ENCODE data around the gene KIF11. TPM values are rescaled to one million over a fixed set of nuclear protein-coding genes. Genes with fewer than 3 reads are reported as not detected.
"Not testable (repeated sequence)": the region's sequence is repeated elsewhere in the genome, so short reads cannot be mapped to it uniquely, and the experiment has no call there.

The KIF11 gene
- total RNA-seq, 1 experiment from 2014 or later: 37.7 TPM

DNA sequence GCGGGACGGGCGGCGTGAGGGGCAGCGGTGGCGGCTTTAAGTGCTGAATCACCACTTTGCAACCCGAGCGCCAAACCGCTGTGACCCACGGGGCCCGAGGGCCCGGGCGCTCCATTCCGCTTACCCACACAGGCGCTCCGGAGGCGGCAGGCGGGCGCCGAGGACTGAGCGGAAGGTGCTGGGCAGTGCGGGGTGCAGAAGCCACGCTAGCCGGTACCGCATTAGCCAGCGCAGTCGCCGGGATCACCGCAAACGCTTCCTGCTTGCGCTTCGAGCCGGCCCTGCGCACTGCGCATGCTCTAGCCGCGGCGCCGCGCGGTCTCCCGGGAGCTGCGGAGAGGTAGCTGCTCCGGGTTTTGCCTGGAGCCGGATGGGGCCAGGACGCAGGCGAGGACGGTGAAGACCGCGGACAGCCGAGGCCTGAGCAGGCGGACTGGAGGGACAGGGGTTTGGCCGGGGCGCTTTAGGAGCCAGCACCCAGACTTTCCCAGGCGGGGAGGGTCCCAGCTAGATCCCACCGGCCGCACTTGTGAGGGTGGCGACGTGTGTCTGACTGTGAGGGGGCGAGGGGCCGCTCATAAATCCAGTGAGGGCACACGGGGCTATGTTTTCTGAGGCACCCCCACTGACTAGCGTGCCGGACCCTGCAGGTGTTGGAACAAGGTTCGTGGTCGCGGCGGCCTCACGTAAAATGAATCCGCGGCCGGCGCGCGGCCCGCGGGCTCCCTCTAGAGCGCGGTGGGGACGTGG lies 19.0 kb upstream of the KIF11 start, which contains the start of gene IDE:
Gene IDE, minus strand, starts transcription at position 296 of the 750 bp plus-strand sequence. Its CDS starts 74 bp downstream, at position 222.
- Mint-ChIP-seq H3K9me3 (ENCODE audit: unreplicated experiment) (no peaks in the 10 kb centered on the region), H3K4me3 (ENCODE audit: unreplicated experiment) (peak within 1 kb of the TSS; percentile 81), H3K27me3 (ENCODE audit: insufficient read depth, unreplicated experiment) (no peaks in the 10 kb centered on the region), H3K27ac (ENCODE audit: unreplicated experiment) (peak within 1 kb of the TSS; percentile 74), H3K36me3 (ENCODE audit: insufficient read depth, unreplicated experiment) (peaks cover 26% of the 10 kb centered on the region), H3K4me1 (ENCODE audit: low read depth, unreplicated experiment) (peaks cover 30% of the 10 kb centered on the region)
- BruUV-seq (replicated peaks): no TSS peak
- ChIA-PET POLR2A (interaction anchor here (0.5 to 1.4 kb wide), 4 partner anchors 17 to 84 kb away, joined by 3 to 11 read pairs (median 7); no protein-coding TSS in a partner anchor), CTCF (interaction anchor here (0.6 to 4.6 kb wide), 6 partner anchors 17 to 518 kb away, joined by 3 to 85 read pairs (median 4); partner anchors contain the start of genes CPEB3 and MARCHF5)
- Histone ChIP-seq H3K9me3 (no peaks in the 10 kb centered on the region), H3K4me3 (ENCODE audit: low read depth, low read length) (peak within 1 kb of the TSS; percentile 69), H3K27me3 (replicated peaks; ENCODE audit: control insufficient read depth, insufficient read depth, low read length) (no peaks in the 10 kb centered on the region), H3K4me1 (peaks cover 22% of the 10 kb centered on the region), H3K36me3 (ENCODE audit: control insufficient read depth, insufficient read depth, low read length) (no peaks in the 10 kb centered on the region)
- TF ChIP-seq CTCF (IDR thresholded peaks at IDR 0.05; ENCODE audit: insufficient read depth in 1 of 2, low read depth in 1 of 2, low read length in 1 of 2, severe bottlenecking in 1 of 2, unreplicated experiment in 1 of 2): peak; percentile 82 to 94
- intact Hi-C loops (cut with micrococcal nuclease; ENCODE audit: unreplicated experiment): loop anchor here (1.0 to 2.0 kb wide), 2 partner anchors 17 to 57 kb away; no protein-coding TSS in a partner anchor
- peak; percentile 91 to 93 for DNase-seq

GRCh38 chr10:92574548-92575261 lies 18.2 kb upstream of the KIF11 start:
- H3K4me3 ChIP-seq (ENCODE audit: low read depth, low read length): peak overlapping the region; percentile 69
- TF ChIP-seq CTCF (IDR thresholded peaks at IDR 0.05; ENCODE audit: insufficient read depth in 1 of 2, low read depth in 1 of 2, low read length in 1 of 2, severe bottlenecking in 1 of 2, unreplicated experiment in 1 of 2): peak; percentile 9 to 60
- POLR2A ChIA-PET: interaction anchor here (0.5 to 1.4 kb wide), 4 partner anchors 16 to 83 kb away, joined by 3 to 11 read pairs (median 7); no protein-coding TSS in a partner anchor

DNA sequence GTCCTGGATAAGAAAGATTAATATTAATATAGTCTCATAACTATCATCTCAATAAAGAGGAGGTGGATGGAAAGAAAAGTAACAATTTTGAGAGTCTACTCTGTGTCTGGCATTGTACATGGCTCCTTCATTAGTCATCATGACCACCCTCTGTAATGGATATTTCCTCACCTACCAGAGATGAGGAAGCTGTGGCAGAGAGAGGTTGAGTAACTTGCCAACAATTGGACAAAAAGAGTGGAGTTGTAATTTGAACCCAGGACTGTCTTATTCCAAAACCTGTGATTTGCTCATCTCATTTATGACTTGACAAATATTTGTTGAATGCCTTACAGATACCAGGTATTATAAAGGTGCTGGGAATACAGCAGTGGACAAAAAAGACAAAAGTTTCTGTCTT lies 17.0 kb upstream of the KIF11 start:
- ChIA-PET CTCF (interaction anchor here (0.6 kb wide), 1 partner anchor 58 kb away, joined by 3 read pairs; no protein-coding TSS in a partner anchor), POLR2A (no interaction called here)
- BruUV-seq (replicated peaks): no TSS peak
- Histone ChIP-seq H3K27me3 (replicated peaks; ENCODE audit: control insufficient read depth, insufficient read depth, low read length) (no peaks in the 10 kb centered on the region), H3K9me3 (no peaks in the 10 kb centered on the region), H3K4me1 (peaks cover 21% of the 10 kb centered on the region), H3K36me3 (ENCODE audit: control insufficient read depth, insufficient read depth, low read length) (no peaks in the 10 kb centered on the region), H3K4me3 (ENCODE audit: low read depth, low read length) (no peak overlapping the region)
- no peaks in the 10 kb centered on the region for H3K27me3 Mint-ChIP-seq (ENCODE audit: insufficient read depth, unreplicated experiment)
- TF ChIP-seq CTCF (IDR thresholded peaks at IDR 0.05; ENCODE audit: insufficient read depth in 1 of 2, low read depth in 1 of 2, low read length in 1 of 2, severe bottlenecking in 1 of 2, unreplicated experiment in 1 of 2): no peak
- no peak for DNase-seq
- intact Hi-C loops (cut with micrococcal nuclease; ENCODE audit: unreplicated experiment): loop anchor here (2.0 kb wide), 1 partner anchor 15 kb away; no protein-coding TSS in a partner anchor
- peaks cover 20% of the 10 kb centered on the region for H3K36me3 Mint-ChIP-seq (ENCODE audit: insufficient read depth, unreplicated experiment)
- no peaks in the 10 kb centered on the region for H3K9me3 Mint-ChIP-seq (ENCODE audit: unreplicated experiment)
- H3K27ac Mint-ChIP-seq (ENCODE audit: unreplicated experiment): no peak overlapping the region
- H3K4me3 Mint-ChIP-seq (ENCODE audit: unreplicated experiment): no peak overlapping the region
- peaks cover 30% of the 10 kb centered on the region for H3K4me1 Mint-ChIP-seq (ENCODE audit: low read depth, unreplicated experiment)

More at GRCh38 chr10:92574548-92575261, 18.2 kb upstream of the KIF11 start:
- CTCF ChIA-PET: interaction anchor here (0.5 to 4.6 kb wide), 7 partner anchors 13 to 519 kb away, joined by 3 to 85 read pairs (median 4); partner anchors contain the start of genes CPEB3, EXOC6 and MARCHF5
- Histone ChIP-seq H3K9me3 (no peaks in the 10 kb centered on the region), H3K4me1 (peaks cover 22% of the 10 kb centered on the region), H3K36me3 (ENCODE audit: control insufficient read depth, insufficient read depth, low read length) (no peaks in the 10 kb centered on the region), H3K27me3 (replicated peaks; ENCODE audit: control insufficient read depth, insufficient read depth, low read length) (no peaks in the 10 kb centered on the region)
- Mint-ChIP-seq H3K27me3 (ENCODE audit: insufficient read depth, unreplicated experiment) (no peaks in the 10 kb centered on the region), H3K4me3 (ENCODE audit: unreplicated experiment) (peak overlapping the region; percentile 81), H3K9me3 (ENCODE audit: unreplicated experiment) (no peaks in the 10 kb centered on the region), H3K27ac (ENCODE audit: unreplicated experiment) (peak overlapping the region; percentile 74), H3K36me3 (ENCODE audit: insufficient read depth, unreplicated experiment) (peaks cover 20% of the 10 kb centered on the region), H3K4me1 (ENCODE audit: low read depth, unreplicated experiment) (peaks cover 30% of the 10 kb centered on the region)
- TSS peak; percentile 63 for BruUV-seq (replicated peaks)
- intact Hi-C loops (cut with micrococcal nuclease; ENCODE audit: unreplicated experiment): loop anchor here (1.0 to 2.0 kb wide), 2 partner anchors 16 to 57 kb away; no protein-coding TSS in a partner anchor
- peak in 1 of 2 experiments; percentile 12 for DNase-seq

DNA sequence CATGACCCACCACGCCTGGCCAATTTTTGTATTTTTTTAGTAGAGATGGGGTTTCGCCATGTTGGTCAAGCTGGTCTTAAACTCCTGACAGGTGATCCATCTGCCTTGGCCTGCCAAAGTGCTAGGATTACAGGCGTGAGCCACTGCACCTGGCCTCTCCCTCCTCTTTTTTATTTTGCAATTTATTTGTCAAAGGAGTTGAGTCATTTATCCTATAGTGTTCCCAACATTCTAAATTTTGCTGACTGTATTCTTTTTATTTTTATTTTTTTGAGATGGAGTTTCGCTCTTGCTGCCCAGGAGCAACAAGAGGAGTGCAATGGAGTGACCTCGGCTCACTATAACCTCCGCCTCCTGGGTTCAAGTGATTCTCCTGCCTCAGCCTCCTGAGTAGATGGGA lies 10.6 kb upstream of the KIF11 start:
- H3K36me3 Mint-ChIP-seq (ENCODE audit: insufficient read depth, unreplicated experiment); H3K4me1 ChIP-seq; H3K4me3 Mint-ChIP-seq (ENCODE audit: unreplicated experiment); H3K27me3 ChIP-seq (replicated peaks; ENCODE audit: control insufficient read depth, insufficient read depth, low read length); H3K9me3 ChIP-seq; H3K27me3 Mint-ChIP-seq (ENCODE audit: insufficient read depth, unreplicated experiment); DNase-seq; intact Hi-C loops (cut with micrococcal nuclease; ENCODE audit: unreplicated experiment); H3K9me3 Mint-ChIP-seq (ENCODE audit: unreplicated experiment); H3K27ac Mint-ChIP-seq (ENCODE audit: unreplicated experiment); POLR2A ChIA-PET; BruUV-seq (replicated peaks); H3K4me1 Mint-ChIP-seq (ENCODE audit: low read depth, unreplicated experiment); CTCF ChIA-PET; H3K4me3 ChIP-seq (ENCODE audit: low read depth, low read length); H3K36me3 ChIP-seq (ENCODE audit: control insufficient read depth, insufficient read depth, low read length): not testable (repeated sequence)

Data from Caco-2 (cell line).